ENCODE measurements around the gene TNP1.
A peak's percentile ranks its signal among the peaks of the same experiment; 100 is the strongest.

The TNP1 gene

DNA sequence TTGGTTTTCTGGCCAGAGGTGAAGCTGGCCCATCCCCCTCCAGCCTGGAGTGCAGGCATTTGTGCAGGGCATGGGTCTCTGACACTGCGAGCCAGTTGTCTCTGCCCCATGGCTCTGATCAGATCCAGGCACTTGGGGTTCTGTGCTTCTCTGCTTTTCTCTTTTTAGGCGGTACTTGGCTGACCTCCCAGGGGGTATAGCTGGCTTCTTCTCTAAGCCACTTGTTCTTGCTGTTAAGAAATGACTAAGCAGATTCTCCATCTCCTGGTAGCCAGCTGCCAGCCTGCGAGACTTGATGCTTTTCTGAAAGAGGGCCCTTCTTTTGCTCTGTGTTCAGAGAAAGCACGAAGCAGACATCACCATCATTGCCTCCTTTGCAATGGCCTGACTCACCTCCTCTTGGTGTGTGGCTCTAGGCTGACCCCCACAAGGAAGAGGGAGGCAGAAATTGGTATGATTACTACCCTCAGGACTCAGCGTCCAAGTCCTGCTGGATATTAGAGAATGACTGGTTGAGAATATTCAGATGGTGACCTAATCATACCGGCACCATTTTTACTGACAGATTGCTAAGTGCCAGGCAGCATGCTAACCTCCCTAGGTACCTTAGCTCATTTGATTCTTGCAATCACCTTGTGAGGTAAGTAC is 32.7 kb downstream of the TNP1 start:
- H2BK120ac ChIP-seq (ENCODE audit: low read depth, low read length) = no peak overlapping the region
- no peak overlapping the region for H3K4ac ChIP-seq (ENCODE audit: low read length)
- H2BK12ac ChIP-seq (ENCODE audit: low read length) = no peak overlapping the region
- no peak overlapping the region for H3K14ac ChIP-seq (ENCODE audit: low read length)
- H2AK5ac ChIP-seq (ENCODE audit: low read depth, low read length) = no peak overlapping the region
- H2BK15ac ChIP-seq (ENCODE audit: low read length) = no peak overlapping the region
- no peak overlapping the region for H3K4me3 ChIP-seq (ENCODE audit: low read length in 2 of 2)
- H4K91ac ChIP-seq (ENCODE audit: low read depth, low read length, poor library complexity) = no peak overlapping the region
- H3K27ac ChIP-seq (replicated peaks; ENCODE audit: low read length) = no peak overlapping the region
- no peak overlapping the region for H3K23ac ChIP-seq (ENCODE audit: low read depth, low read length, poor library complexity)
- no peak overlapping the region for H4K8ac ChIP-seq (ENCODE audit: low read depth, low read length)
- WGBS, 2 donors (ENCODE audit: extremely low coverage in 2 of 2, insufficient read length in 2 of 2, insufficient replicate concordance in 1 of 2) = no CpG with 5 or more reads among the region's 6 CpGs
- no peak overlapping the region for H3K9ac ChIP-seq (ENCODE audit: low read depth, low read length, poor library complexity)
- H3K36me3 ChIP-seq (replicated peaks in 1 of 2; ENCODE audit: control insufficient read depth in 2 of 2, insufficient read depth in 2 of 2, low read length in 2 of 2) = no peaks in the 10 kb centered on the region
- no peaks in the 10 kb centered on the region for H3K27me3 ChIP-seq (ENCODE audit: control insufficient read depth in 3 of 3, insufficient read depth in 3 of 3, low read depth in 1 of 3, low read length in 3 of 3)
- no peak overlapping the region for H3K4me2 ChIP-seq (ENCODE audit: insufficient read depth, low read length, poor library complexity, severe bottlenecking)
- peaks cover 14 to 25% of the 10 kb centered on the region in 2 donors for H3K4me1 ChIP-seq (ENCODE audit: control insufficient read depth in 2 of 2, insufficient read depth in 1 of 2, low read depth in 1 of 2, low read length in 2 of 2)
- peak overlapping the region; percentile 25 for H2AFZ ChIP-seq (ENCODE audit: low read length)
- no peaks in the 10 kb centered on the region for H3K79me1 ChIP-seq (ENCODE audit: low read depth, low read length)
- no peaks in the 10 kb centered on the region for H3K9me3 ChIP-seq (replicated peaks in 1 of 2; ENCODE audit: control insufficient read depth in 2 of 2, insufficient read depth in 1 of 2, low read depth in 1 of 2, low read length in 2 of 2)
- H2BK5ac ChIP-seq (ENCODE audit: low read length) = no peak overlapping the region
- H3K18ac ChIP-seq (ENCODE audit: low read length) = no peak overlapping the region
- DNase-seq (ENCODE audit: low spot score) = no peak

DNA sequence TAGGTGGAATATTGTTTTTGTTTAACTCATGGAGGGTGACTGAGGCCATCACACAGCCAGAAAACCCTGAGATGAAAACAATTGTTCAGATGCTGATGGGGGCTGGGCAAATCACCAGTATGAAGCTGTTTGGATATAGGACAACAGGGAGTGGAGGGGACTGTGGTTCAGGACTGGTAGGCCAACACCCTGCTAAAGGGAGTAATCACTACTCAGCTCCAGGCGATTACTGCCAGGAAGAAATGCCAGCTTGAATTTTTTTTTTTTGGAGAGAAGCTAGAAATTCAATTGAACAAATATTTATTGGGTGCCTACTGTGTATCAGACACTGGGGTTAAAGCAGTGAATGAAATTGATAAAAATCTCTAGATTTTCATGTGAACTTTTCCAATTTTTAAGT is 37.4 kb downstream of the TNP1 start:
- no peak overlapping the region for H4K91ac ChIP-seq (ENCODE audit: low read depth, low read length, poor library complexity)
- no peak overlapping the region for H4K8ac ChIP-seq (ENCODE audit: low read depth, low read length)
- no peak overlapping the region for H2BK5ac ChIP-seq (ENCODE audit: low read length)
- no peak overlapping the region for H3K4me2 ChIP-seq (ENCODE audit: insufficient read depth, low read length, poor library complexity, severe bottlenecking)
- no peak overlapping the region for H3K23ac ChIP-seq (ENCODE audit: low read depth, low read length, poor library complexity)
- H2BK120ac ChIP-seq (ENCODE audit: low read depth, low read length) = no peak overlapping the region
- no peaks in the 10 kb centered on the region for H3K27me3 ChIP-seq (ENCODE audit: control insufficient read depth in 3 of 3, insufficient read depth in 3 of 3, low read depth in 1 of 3, low read length in 3 of 3)
- no peak overlapping the region for H2AFZ ChIP-seq (ENCODE audit: low read length)
- no peak overlapping the region for H3K9ac ChIP-seq (ENCODE audit: low read depth, low read length, poor library complexity)
- DNase-seq (ENCODE audit: low spot score) = no peak
- no peak overlapping the region for H2AK5ac ChIP-seq (ENCODE audit: low read depth, low read length)
- H3K79me1 ChIP-seq (ENCODE audit: low read depth, low read length) = no peaks in the 10 kb centered on the region
- no peak overlapping the region for H2BK12ac ChIP-seq (ENCODE audit: low read length)
- no peaks in the 10 kb centered on the region for H3K36me3 ChIP-seq (replicated peaks in 1 of 2; ENCODE audit: control insufficient read depth in 2 of 2, insufficient read depth in 2 of 2, low read length in 2 of 2)
- peaks cover 4% of the 10 kb centered on the region in 2 donors for H3K4me1 ChIP-seq (ENCODE audit: control insufficient read depth in 2 of 2, insufficient read depth in 1 of 2, low read depth in 1 of 2, low read length in 2 of 2)
- no CpG with 5 or more reads among the region's 1 CpG for WGBS, 2 donors (ENCODE audit: extremely low coverage in 2 of 2, insufficient read length in 2 of 2, insufficient replicate concordance in 1 of 2)
- H2BK15ac ChIP-seq (ENCODE audit: low read length) = no peak overlapping the region
- H3K4me3 ChIP-seq (ENCODE audit: low read length in 2 of 2) = no peak overlapping the region
- H3K27ac ChIP-seq (replicated peaks; ENCODE audit: low read length) = no peak overlapping the region
- peaks cover 0 to 2% of the 10 kb centered on the region in 2 donors for H3K9me3 ChIP-seq (replicated peaks in 1 of 2; ENCODE audit: control insufficient read depth in 2 of 2, insufficient read depth in 1 of 2, low read depth in 1 of 2, low read length in 2 of 2)
- H3K18ac ChIP-seq (ENCODE audit: low read length) = no peak overlapping the region
- H3K4ac ChIP-seq (ENCODE audit: low read length) = no peak overlapping the region
- no peak overlapping the region for H3K14ac ChIP-seq (ENCODE audit: low read length)

DNA sequence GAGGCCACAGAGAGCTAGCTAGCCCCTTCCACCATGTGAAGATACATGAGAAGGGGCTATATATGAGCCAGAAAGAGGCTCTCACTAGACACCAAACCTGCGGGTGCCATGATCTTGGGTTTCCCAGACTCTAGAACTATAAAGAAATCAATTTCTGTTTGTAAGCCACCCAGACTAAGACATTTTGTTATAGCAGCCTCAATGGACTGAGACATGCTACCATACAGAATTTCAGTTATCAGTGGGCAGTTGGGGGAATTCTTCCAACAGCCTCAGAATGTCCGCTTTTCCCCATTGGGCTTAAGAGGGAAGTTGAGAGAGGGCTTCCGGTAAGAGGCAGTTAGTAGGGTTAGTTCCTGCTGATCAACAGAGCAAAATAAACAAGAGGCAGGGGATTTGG is 39.2 kb downstream of the TNP1 start:
- Histone ChIP-seq H3K4me3 (ENCODE audit: low read length in 2 of 2) (no peak overlapping the region), H3K18ac (ENCODE audit: low read length) (no peak overlapping the region), H3K23ac (ENCODE audit: low read depth, low read length, poor library complexity) (no peak overlapping the region), H3K4me2 (ENCODE audit: insufficient read depth, low read length, poor library complexity, severe bottlenecking) (no peak overlapping the region), H3K36me3 (replicated peaks in 1 of 2; ENCODE audit: control insufficient read depth in 2 of 2, insufficient read depth in 2 of 2, low read length in 2 of 2) (no peaks in the 10 kb centered on the region), H4K8ac (ENCODE audit: low read depth, low read length) (no peak overlapping the region), H2BK12ac (ENCODE audit: low read length) (no peak overlapping the region), H2AK5ac (ENCODE audit: low read depth, low read length) (no peak overlapping the region), H4K91ac (ENCODE audit: low read depth, low read length, poor library complexity) (no peak overlapping the region), H2AFZ (ENCODE audit: low read length) (no peak overlapping the region), H3K14ac (ENCODE audit: low read length) (no peak overlapping the region), H2BK5ac (ENCODE audit: low read length) (no peak overlapping the region), H3K27ac (replicated peaks; ENCODE audit: low read length) (no peak overlapping the region), H3K4me1 (ENCODE audit: control insufficient read depth in 2 of 2, insufficient read depth in 1 of 2, low read depth in 1 of 2, low read length in 2 of 2) (no peaks in the 10 kb centered on the region), H3K9ac (ENCODE audit: low read depth, low read length, poor library complexity) (no peak overlapping the region), H3K4ac (ENCODE audit: low read length) (no peak overlapping the region), H2BK15ac (ENCODE audit: low read length) (no peak overlapping the region), H2BK120ac (ENCODE audit: low read depth, low read length) (no peak overlapping the region), H3K9me3 (replicated peaks in 1 of 2; ENCODE audit: control insufficient read depth in 2 of 2, insufficient read depth in 1 of 2, low read depth in 1 of 2, low read length in 2 of 2) (peaks cover 0 to 5% of the 10 kb centered on the region in 2 donors), H3K79me1 (ENCODE audit: low read depth, low read length) (no peaks in the 10 kb centered on the region), H3K27me3 (ENCODE audit: control insufficient read depth in 3 of 3, insufficient read depth in 3 of 3, low read depth in 1 of 3, low read length in 3 of 3) (no peaks in the 10 kb centered on the region)
- no peak for DNase-seq (ENCODE audit: low spot score)
- WGBS, 2 donors (ENCODE audit: extremely low coverage in 2 of 2, insufficient read length in 2 of 2, insufficient replicate concordance in 1 of 2) = no CpG with 5 or more reads among the region's 3 CpGs

DNA sequence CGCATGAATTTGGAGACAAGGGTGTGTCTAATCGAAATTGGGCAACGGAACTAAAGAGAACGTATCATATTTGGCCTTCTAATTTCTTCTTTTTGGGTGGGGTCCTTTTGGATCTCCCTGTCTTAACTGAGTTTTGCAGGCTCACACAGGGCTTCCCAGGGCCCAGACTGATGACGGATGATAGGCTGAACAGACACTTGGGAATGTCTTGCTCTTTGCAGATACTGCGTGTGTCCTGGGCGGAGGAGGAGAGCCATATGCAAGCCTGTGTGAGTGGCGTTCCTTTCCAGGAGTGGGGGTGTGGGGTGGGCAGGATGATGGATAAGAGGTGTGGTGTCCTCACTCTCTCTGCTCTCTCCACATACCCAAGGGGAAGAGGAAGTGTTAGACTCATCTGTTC is 40.1 kb downstream of the TNP1 start:
- Histone ChIP-seq H3K4me2 (ENCODE audit: insufficient read depth, low read length, poor library complexity, severe bottlenecking) (no peak overlapping the region), H3K9ac (ENCODE audit: low read depth, low read length, poor library complexity) (peak overlapping the region; percentile 22), H3K79me1 (ENCODE audit: low read depth, low read length) (no peaks in the 10 kb centered on the region), H2BK12ac (ENCODE audit: low read length) (no peak overlapping the region), H4K91ac (ENCODE audit: low read depth, low read length, poor library complexity) (no peak overlapping the region), H3K14ac (ENCODE audit: low read length) (no peak overlapping the region), H3K4ac (ENCODE audit: low read length) (no peak overlapping the region), H2BK120ac (ENCODE audit: low read depth, low read length) (no peak overlapping the region), H2BK15ac (ENCODE audit: low read length) (no peak overlapping the region), H4K8ac (ENCODE audit: low read depth, low read length) (no peak overlapping the region), H2BK5ac (ENCODE audit: low read length) (no peak overlapping the region), H3K9me3 (replicated peaks in 1 of 2; ENCODE audit: control insufficient read depth in 2 of 2, insufficient read depth in 1 of 2, low read depth in 1 of 2, low read length in 2 of 2) (peaks cover 0 to 5% of the 10 kb centered on the region in 2 donors), H3K4me3 (ENCODE audit: low read length in 2 of 2) (no peak overlapping the region), H3K4me1 (ENCODE audit: control insufficient read depth in 2 of 2, insufficient read depth in 1 of 2, low read depth in 1 of 2, low read length in 2 of 2) (no peaks in the 10 kb centered on the region), H2AFZ (ENCODE audit: low read length) (no peak overlapping the region), H3K27me3 (ENCODE audit: control insufficient read depth in 3 of 3, insufficient read depth in 3 of 3, low read depth in 1 of 3, low read length in 3 of 3) (no peaks in the 10 kb centered on the region), H3K27ac (replicated peaks; ENCODE audit: low read length) (no peak overlapping the region), H2AK5ac (ENCODE audit: low read depth, low read length) (no peak overlapping the region), H3K36me3 (replicated peaks in 1 of 2; ENCODE audit: control insufficient read depth in 2 of 2, insufficient read depth in 2 of 2, low read length in 2 of 2) (no peaks in the 10 kb centered on the region), H3K23ac (ENCODE audit: low read depth, low read length, poor library complexity) (no peak overlapping the region), H3K18ac (ENCODE audit: low read length) (no peak overlapping the region)
- WGBS, 2 donors (ENCODE audit: extremely low coverage in 2 of 2, insufficient read length in 2 of 2, insufficient replicate concordance in 1 of 2) = no CpG with 5 or more reads among the region's 8 CpGs
- DNase-seq (ENCODE audit: low spot score) = no peak

Measured in neuronal stem cell (in vitro differentiated cells).